Stomach (tissue), 9 donors: ENCODE measurements around the gene BSG. TPM values are rescaled to one million over a fixed set of nuclear protein-coding genes. Genes with fewer than 3 reads are reported as not detected.

ENCODE experiments used
- DNase-seq, 2 donors: peaks; one replicate each; pipeline versions ENCODE4 v3.0.0 to v3.0.0-alpha.2; 2013 to 2019
- H3K27ac ChIP-seq, 5 donors: fragments of 200-600 bp in 4 of 5; sonication (generic) in 4 of 5; one replicate each; pipeline ENCODE4 v1.5.1; 2013 to 2019; ENCODE audit warnings: mild to moderate bottlenecking in 1 of 5, moderate library complexity in 1 of 5
- H3K27me3 ChIP-seq, 3 donors: fragments of 200-600 bp; sonication (generic); one replicate each; pipeline ENCODE4 v1.5.1; 2017 to 2019; ENCODE audit warnings: mixed run types in 1 of 3
- H3K36me3 ChIP-seq, 4 donors: fragments of 200-600 bp; sonication (generic); 1 replicate in 3 of 4; 2 replicates in 1 of 4; pipeline ENCODE4 v1.5.1; 2016 to 2019
- H3K4me1 ChIP-seq, 4 donors: fragments of 200-600 bp; sonication (generic); one replicate each; pipeline ENCODE4 v1.5.1; 2016 to 2019
- H3K4me3 ChIP-seq, 4 donors: fragments of 200-600 bp; sonication (generic) in 3 of 4; one replicate each; pipeline ENCODE4 v1.5.1; 2016 to 2019; ENCODE audit warnings: mild to moderate bottlenecking in 1 of 4
- H3K9me3 ChIP-seq, 4 donors: fragments of 200-600 bp; sonication (generic); one replicate each; pipeline ENCODE4 v1.5.1; 2016 to 2019
- EP300 ChIP-seq: sonication (generic); formaldehyde crosslinking; IDR thresholded peaks from one replicate; pipeline ENCODE4 v1.6.1; 2017; ENCODE audit warnings: antibody characterized with exemption
- POLR2A ChIP-seq, 4 donors: fragments of 450-650 bp; IDR thresholded peaks; one replicate each; pipeline ENCODE4 v1.6.1; 2016; ENCODE audit warnings: antibody characterized with exemption in 4 of 4, control low read depth in 2 of 4, mild to moderate bottlenecking in 1 of 4, moderate library complexity in 1 of 4
- POLR2AphosphoS5 ChIP-seq, 3 donors: sonication (generic); formaldehyde crosslinking; IDR thresholded peaks; one replicate each; pipeline ENCODE4 v1.6.1; 2016; ENCODE audit warnings: antibody characterized with exemption in 3 of 3
- WGBS, 5 donors: extraction: QIAGEN DNeasy Blood & Tissue Kit in 3 of 5; methylation state at CpG; one replicate each; pipeline versions ENCODE4 v1.1.5 to v1.1.7; 2013 to 2018; 5-methylcytosine and 5-hydroxymethylcytosine counted together
- intact Hi-C: fragments of 100-400 bp; cut with DNase I; formaldehyde crosslinking; loops from one replicate; pipeline ENCODE4 v1.15.1; 2023; ENCODE audit warnings: low total_unique reads
- polyA plus RNA-seq, 3 donors: library from polyadenylated mRNA; stranded (reverse); fragments of 200-250 nt; gene quantifications; one replicate each; pipeline ENCODE4 v1.2.3, GENCODE V29; 2013
- total RNA-seq, 5 donors: library from RNA; depleted of rRNA; stranded (reverse); fragments of >200 nt; gene quantifications; one replicate each; pipeline versions ENCODE4 v1.1.0 to v1.2.3, GENCODE V29; 2014 to 2016
- TF ChIP-seq, protein P1 (sequence below), 7 experiments: fragments of 450-650 bp in 4 of 7; fragments of 200-600 bp in 3 of 7; sonication (generic) in 3 of 7; IDR thresholded peaks; one replicate each; pipeline ENCODE4 v1.5.1; 2016 to 2019; ENCODE audit warnings: antibody characterized with exemption in 7 of 7, control low read depth in 2 of 7, mild to moderate bottlenecking in 1 of 7
- donor health status: healthy with polysubstance abuse.
- donor health status: Bipolar disorder and iron deficiency.
- donor health status: healthy.

Gene BSG
- total and polyA plus RNA-seq, 8 donors: 184 to 1,029 (median 331) TPM

DNA sequence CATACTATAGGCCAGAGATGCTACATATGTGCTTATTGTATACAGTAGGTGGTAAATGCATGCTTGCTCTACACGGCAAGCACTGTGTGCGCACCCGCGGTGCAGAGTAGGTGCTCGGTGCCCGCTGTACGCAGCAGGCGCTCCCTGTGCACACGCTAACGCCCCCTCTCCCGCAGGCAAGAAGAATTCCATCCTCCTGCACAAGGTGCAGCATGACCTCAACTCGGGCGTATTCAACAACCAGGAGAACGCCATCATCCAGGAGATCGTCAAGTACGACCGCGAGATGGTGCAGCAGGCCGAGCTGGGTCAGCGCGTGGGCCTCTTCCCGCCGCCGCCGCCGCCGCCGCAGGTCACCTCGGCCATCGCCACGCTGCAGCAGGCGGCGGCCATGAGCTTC lies 43.2 kb downstream of the BSG start:
- TF ChIP-seq, protein P1, sequence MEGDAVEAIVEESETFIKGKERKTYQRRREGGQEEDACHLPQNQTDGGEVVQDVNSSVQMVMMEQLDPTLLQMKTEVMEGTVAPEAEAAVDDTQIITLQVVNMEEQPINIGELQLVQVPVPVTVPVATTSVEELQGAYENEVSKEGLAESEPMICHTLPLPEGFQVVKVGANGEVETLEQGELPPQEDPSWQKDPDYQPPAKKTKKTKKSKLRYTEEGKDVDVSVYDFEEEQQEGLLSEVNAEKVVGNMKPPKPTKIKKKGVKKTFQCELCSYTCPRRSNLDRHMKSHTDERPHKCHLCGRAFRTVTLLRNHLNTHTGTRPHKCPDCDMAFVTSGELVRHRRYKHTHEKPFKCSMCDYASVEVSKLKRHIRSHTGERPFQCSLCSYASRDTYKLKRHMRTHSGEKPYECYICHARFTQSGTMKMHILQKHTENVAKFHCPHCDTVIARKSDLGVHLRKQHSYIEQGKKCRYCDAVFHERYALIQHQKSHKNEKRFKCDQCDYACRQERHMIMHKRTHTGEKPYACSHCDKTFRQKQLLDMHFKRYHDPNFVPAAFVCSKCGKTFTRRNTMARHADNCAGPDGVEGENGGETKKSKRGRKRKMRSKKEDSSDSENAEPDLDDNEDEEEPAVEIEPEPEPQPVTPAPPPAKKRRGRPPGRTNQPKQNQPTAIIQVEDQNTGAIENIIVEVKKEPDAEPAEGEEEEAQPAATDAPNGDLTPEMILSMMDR (IDR thresholded peaks at IDR 0.05): no peak
- TF ChIP-seq EP300: no peak
- TF ChIP-seq POLR2AphosphoS5 (IDR thresholded peaks at IDR 0.05): no peak
- no peak for TF ChIP-seq POLR2A (IDR thresholded peaks at IDR 0.05)
- intact Hi-C loops: no loop called here
- WGBS, 5 donors: 16 to 53% (median 28%) methylated on average over 10 to 33 of the region's 33 CpGs
- H3K4me3 ChIP-seq: no peak overlapping the region
- H3K27me3 ChIP-seq: peaks cover 0 to 41% (median 9%) of the 10 kb centered on the region in 3 donors
- peak in 1 of 2 donors; percentile 71 for DNase-seq
- H3K27ac ChIP-seq: no peak overlapping the region
- H3K9me3 ChIP-seq: no peaks in the 10 kb centered on the region
- H3K36me3 ChIP-seq: peaks cover 32 to 41% (median 39%) of the 10 kb centered on the region in 4 donors
- H3K4me1 ChIP-seq: peaks cover 7 to 26% (median 15%) of the 10 kb centered on the region in 4 donors

- TF ChIP-seq, protein P1 (IDR thresholded peaks at IDR 0.05): no peak
- TF ChIP-seq POLR2A (IDR thresholded peaks at IDR 0.05) (no peak), EP300 (no peak), POLR2AphosphoS5 (IDR thresholded peaks at IDR 0.05) (no peak)
- 11 to 29% (median 20%) methylated on average over 28 to 75 of the region's 97 CpGs; no CpG with 5 or more reads in 1 of the 5 donors for WGBS, 5 donors
- no peak overlapping the region for H3K4me3 ChIP-seq
- peaks cover 3 to 20% (median 10%) of the 10 kb centered on the region in 4 donors for H3K4me1 ChIP-seq
- no peak overlapping the region for H3K27ac ChIP-seq
- intact Hi-C loops: no loop called here
- H3K27me3 ChIP-seq: peaks cover 0 to 35% (median 7%) of the 10 kb centered on the region in 3 donors
- peaks cover 32 to 46% (median 45%) of the 10 kb centered on the region in 4 donors for H3K36me3 ChIP-seq
- DNase-seq: peak in 1 of 2 donors; percentile 44
- H3K9me3 ChIP-seq: no peaks in the 10 kb centered on the region
Measured at GRCh38 chr19:616062-616700, 43.8 kb downstream of the BSG start.

- peaks cover 32 to 54% (median 52%) of the 10 kb centered on the region in 4 donors for H3K36me3 ChIP-seq
- H3K27ac ChIP-seq: no peak overlapping the region
- TF ChIP-seq EP300 (no peak), POLR2A (IDR thresholded peaks at IDR 0.05) (no peak), POLR2AphosphoS5 (IDR thresholded peaks at IDR 0.05) (no peak)
- TF ChIP-seq, protein P1 (IDR thresholded peaks at IDR 0.05): no peak
- no peak for DNase-seq
- no peaks in the 10 kb centered on the region for H3K9me3 ChIP-seq
- H3K4me3 ChIP-seq: no peak overlapping the region
- intact Hi-C loops: no loop called here
- peaks cover 0 to 28% (median 7%) of the 10 kb centered on the region in 3 donors for H3K27me3 ChIP-seq
- WGBS, 5 donors: 75 to 84% (median 81%) methylated on average over 21 to 58 of the region's 58 CpGs
- peaks cover 0 to 16% (median 9%) of the 10 kb centered on the region in 4 donors for H3K4me1 ChIP-seq
Measured at GRCh38 chr19:616747-617526, 44.5 kb downstream of the BSG start.

- intact Hi-C loops: no loop called here
- Histone ChIP-seq H3K4me3 (no peak overlapping the region), H3K27me3 (peaks cover 0 to 27% (median 7%) of the 10 kb centered on the region in 3 donors), H3K27ac (no peak overlapping the region), H3K9me3 (no peaks in the 10 kb centered on the region), H3K4me1 (peaks cover 0 to 16% (median 9%) of the 10 kb centered on the region in 4 donors), H3K36me3 (peaks cover 40 to 61% (median 60%) of the 10 kb centered on the region in 4 donors)
- 72 to 100% (median 84%) methylated on average over 2 to 29 of the region's 29 CpGs for WGBS, 5 donors
- DNase-seq: no peak
- no peak for TF ChIP-seq POLR2AphosphoS5 (IDR thresholded peaks at IDR 0.05)
- TF ChIP-seq, protein P1 (IDR thresholded peaks at IDR 0.05): no peak
- no peak for TF ChIP-seq EP300
- no peak for TF ChIP-seq POLR2A (IDR thresholded peaks at IDR 0.05)
Measured at GRCh38 chr19:617551-618246, 45.3 kb downstream of the BSG start.
